Esophagus squamous epithelium (tissue), 4 donors: Measurements from ENCODE around the gene NCAPD2.

ENCODE experiments used
- POLR2A ChIP-seq, 4 donors: fragments of 450-650 bp; IDR thresholded peaks; one replicate each; pipeline ENCODE4 v1.6.1; 2017; ENCODE audit warnings: antibody characterized with exemption in 4 of 4, mild to moderate bottlenecking in 4 of 4, moderate library complexity in 3 of 4
- TF ChIP-seq, protein P1 (sequence below), 6 experiments: fragments of 450-650 bp in 4 of 6; fragments of 200-600 bp in 2 of 6; sonication (generic) in 2 of 6; IDR thresholded peaks; one replicate each; pipeline ENCODE4 v1.5.1; 2016 to 2019; ENCODE audit warnings: antibody characterized with exemption in 6 of 6, mild to moderate bottlenecking in 4 of 6, moderate library complexity in 4 of 6

DNA sequence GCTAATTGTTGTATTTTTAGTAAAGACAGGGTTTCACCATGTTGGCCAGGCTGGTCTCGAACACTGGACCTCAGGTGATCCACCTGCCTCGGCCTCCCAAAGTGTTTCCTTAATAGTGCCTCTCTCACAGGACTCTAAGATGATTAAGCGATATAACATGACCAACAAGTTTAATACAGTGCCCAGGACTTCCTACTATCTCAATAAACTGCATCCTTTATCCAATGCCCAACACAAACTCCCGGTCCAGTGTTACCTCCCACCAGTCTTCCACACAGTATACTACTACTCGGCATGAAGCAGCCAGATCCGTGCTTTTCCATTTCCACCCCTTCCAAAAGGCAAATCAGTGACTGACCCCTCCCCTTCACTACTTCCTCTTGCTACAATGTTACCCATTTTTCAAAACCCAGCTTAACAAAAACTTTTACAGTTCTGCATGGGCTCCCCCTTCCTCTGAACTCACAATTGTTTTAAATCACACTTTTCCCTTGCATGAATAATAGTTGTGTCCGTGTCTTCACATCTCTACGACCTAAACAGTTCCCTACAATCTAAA, 73.3 kb downstream of the NCAPD2 start:
- TF ChIP-seq, protein P1, sequence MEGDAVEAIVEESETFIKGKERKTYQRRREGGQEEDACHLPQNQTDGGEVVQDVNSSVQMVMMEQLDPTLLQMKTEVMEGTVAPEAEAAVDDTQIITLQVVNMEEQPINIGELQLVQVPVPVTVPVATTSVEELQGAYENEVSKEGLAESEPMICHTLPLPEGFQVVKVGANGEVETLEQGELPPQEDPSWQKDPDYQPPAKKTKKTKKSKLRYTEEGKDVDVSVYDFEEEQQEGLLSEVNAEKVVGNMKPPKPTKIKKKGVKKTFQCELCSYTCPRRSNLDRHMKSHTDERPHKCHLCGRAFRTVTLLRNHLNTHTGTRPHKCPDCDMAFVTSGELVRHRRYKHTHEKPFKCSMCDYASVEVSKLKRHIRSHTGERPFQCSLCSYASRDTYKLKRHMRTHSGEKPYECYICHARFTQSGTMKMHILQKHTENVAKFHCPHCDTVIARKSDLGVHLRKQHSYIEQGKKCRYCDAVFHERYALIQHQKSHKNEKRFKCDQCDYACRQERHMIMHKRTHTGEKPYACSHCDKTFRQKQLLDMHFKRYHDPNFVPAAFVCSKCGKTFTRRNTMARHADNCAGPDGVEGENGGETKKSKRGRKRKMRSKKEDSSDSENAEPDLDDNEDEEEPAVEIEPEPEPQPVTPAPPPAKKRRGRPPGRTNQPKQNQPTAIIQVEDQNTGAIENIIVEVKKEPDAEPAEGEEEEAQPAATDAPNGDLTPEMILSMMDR (IDR thresholded peaks at IDR 0.05), result no peak
- no peak for TF ChIP-seq POLR2A (IDR thresholded peaks at IDR 0.05)
